ENCODE measurements around the gene KATNIP.

The KATNIP gene

DNA sequence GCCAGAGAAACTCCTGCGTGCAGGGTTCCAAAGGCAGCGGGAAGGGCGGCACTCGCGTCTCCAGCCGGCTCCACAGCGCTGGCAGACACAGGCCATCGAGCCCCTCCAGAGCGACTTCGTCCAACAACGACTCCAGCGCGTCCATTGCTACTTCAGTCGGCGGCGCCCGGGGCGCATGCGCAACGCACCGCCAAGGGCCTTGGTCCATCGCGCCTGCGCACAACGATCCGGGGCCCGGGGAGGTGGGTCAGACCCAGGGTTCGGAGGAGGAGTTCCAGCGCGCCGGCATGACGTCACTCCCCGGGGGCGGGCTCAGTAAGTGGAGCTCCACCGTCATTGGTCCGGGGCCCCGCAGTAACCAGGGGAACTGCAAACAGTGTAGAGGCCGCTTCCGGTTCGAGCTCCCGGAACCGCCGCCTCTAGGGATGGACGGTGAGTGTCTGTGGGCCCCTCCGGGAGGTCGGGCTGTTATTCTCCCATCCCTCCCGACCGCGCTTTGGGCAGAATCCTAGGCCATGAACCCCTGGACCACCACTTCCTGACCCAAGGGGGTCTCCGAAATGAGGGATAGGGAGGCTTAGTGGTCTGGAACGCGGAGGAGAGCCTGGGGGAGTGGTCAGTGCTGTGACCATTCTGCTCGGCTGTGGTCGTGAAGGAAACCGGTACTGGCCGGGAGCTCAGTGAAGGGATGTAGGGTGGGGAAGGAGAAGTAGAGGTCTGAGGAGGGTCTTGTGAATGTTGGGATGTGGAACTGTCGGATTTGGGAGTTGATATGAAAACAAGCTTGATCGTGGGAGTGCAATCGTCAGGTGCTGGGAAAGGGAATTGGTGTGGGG, at the start of gene KATNIP, which contains the start of gene GTF3C1:
KATNIP (plus strand) TSS at position 399 of the 836 bp plus-strand sequence; CDS start at position 426, 27 bp downstream.
GTF3C1 (minus strand) TSS at position 168 of the 836 bp plus-strand sequence; CDS start at position 145, 23 bp downstream.
- peak; percentile 100 for DNase-seq (ENCODE audit: low read depth in 4 of 4, low spot score in 1 of 4)

- no peak for DNase-seq (ENCODE audit: low read depth in 4 of 4, low spot score in 1 of 4)
Measured at GRCh38 chr16:27500801-27501200, 49.1 kb upstream of the KATNIP start.

- no peak for DNase-seq (ENCODE audit: low read depth in 4 of 4, low spot score in 1 of 4)
Measured at GRCh38 chr16:27503662-27504061, 46.3 kb upstream of the KATNIP start.

DNA sequence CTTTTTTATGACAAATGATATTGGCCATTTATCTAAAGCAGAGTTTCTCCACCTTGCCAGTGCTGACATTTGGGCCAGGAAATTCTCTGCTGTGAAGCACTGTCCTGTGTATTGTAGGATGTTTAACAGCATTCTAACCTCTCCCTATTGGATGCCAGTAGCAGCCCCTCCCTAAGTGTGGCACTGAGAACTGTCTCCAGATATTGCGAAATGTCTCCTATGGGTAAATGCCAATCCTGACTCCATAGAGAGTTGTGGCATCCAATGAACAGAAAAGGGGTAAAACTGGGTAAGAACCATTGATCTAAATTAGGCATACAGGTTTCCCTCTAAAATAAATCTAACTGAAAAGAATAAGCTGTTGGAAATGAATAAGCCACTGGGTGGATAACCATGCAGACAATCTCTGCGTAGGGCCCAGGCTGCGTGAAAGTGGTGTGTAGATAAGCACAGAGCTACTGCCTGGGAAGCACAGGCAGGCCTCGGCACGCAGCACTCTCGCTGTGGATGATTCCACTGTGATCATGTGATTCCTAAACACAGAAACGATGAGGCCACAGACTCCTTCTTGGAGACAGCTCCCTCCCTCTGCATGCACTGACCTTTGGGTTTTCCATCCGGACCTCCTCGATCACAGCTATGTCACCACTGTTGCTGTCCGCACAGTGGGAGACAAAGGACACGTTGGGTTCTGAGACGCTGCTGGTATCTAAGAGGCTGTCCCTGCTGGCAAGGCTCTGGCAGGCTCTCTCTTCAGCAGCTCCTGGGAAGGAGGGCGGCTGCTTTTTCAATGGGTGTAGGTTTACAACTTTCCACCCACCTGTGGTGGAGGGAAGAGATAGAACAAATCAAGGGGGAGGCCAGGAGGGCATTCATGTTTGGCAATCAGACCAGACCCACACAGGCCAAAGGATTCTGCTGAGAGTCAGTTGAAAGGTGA, 44.4 kb upstream of the KATNIP start:
- no peak for DNase-seq (ENCODE audit: low read depth in 4 of 4, low spot score in 1 of 4)

DNA sequence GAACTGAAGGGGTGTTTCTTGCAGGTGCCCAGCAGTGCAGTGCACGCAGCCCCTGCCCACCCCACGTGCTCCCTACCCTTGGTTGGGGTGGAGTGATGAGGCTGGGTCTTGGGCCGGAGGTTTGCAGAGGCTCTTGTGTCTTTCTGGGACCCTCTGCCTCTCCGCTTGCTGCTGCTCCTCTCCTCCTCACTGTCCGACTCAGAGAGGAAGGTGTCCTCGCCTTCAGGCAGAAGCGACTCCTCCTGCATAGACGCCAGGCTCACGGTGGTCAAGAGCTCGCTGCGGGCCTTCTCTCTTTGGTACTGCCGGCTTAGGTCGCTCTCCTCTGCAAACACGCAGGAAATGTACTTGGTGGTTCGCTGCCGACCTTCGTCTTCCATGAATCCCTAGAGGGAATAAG, 43.2 kb upstream of the KATNIP start:
- no peak for DNase-seq (ENCODE audit: low read depth in 4 of 4, low spot score in 1 of 4)

- DNase-seq (ENCODE audit: low read depth in 4 of 4, low spot score in 1 of 4) = no peak
Measured at GRCh38 chr16:27508476-27508875, 41.5 kb upstream of the KATNIP start.

GRCh38 chr16:27511657-27512448, 38.1 kb upstream of the KATNIP start:
- DNase-seq (ENCODE audit: low read depth in 4 of 4, low spot score in 1 of 4) = no peak

DNA sequence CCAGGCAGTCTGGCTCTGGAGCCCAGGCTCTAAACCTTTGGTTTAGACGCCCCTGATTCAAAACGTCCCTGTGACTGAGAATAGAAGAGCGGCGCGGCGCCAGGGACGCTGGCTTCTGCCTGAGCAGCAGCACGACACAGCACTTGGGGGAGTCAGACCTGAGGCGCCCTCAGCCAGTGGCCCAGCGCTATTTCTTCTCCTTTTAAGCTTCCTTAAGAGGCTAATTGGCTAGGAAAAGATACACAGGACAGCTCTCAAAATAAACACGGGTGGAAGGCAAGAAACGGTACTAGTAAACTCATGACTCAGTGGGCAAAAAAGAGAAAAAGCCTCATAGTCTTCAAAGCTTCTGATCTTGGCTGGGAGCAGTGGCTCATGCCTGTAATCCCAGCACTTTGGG, 35.1 kb upstream of the KATNIP start:
- DNase-seq (ENCODE audit: low read depth in 4 of 4, low spot score in 1 of 4) = no peak

DNA sequence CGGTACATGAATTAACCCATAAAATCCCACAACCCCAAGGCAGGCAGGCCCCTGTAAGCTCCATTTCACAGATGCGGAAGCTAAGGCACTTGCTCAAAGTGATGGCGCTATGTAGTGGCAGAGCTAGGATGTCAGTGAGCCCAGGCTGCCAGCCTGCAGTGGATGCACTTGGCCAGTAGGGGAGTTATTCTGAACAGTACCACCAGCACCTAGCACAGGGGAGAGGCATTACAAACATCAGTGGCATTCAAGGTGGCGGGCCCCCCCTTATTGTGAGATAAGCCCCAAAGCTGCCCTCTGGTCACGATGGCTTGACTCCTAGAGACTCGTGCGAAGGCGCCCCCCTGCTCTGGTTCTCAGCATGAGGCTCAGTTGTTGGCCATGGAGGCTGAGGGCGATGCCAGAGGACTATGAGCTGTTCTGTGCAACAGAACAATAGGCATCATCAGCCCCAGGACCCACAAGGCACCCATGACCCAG, 34.0 kb upstream of the KATNIP start:
- peak in 3 of 4 experiments; percentile 1 to 4 (median 1) for DNase-seq (ENCODE audit: low read depth in 4 of 4, low spot score in 1 of 4)

DNA sequence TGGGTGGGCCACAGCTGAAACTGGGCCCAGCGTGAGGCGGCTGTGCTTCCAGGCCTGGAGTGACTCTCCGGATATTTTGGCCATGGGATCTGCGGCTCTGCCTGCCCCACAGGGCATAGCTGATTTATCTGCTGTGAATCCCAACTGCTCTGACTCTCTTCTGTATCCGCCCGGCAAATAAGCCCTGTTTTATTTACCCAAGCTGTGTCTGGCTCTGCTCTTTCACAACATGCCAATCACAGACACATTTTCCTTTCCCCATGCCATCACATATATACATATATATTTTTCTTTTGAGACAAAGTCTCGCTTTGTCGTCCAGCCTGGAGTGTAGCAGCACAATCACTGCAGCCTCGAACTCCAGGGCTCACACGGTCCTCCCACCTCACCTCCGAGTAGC, 33.6 kb upstream of the KATNIP start:
- no peak for DNase-seq (ENCODE audit: low read depth in 4 of 4, low spot score in 1 of 4)

GRCh38 chr16:27517664-27518063, 32.3 kb upstream of the KATNIP start:
- DNase-seq (ENCODE audit: low read depth in 4 of 4, low spot score in 1 of 4) = no peak

DNA sequence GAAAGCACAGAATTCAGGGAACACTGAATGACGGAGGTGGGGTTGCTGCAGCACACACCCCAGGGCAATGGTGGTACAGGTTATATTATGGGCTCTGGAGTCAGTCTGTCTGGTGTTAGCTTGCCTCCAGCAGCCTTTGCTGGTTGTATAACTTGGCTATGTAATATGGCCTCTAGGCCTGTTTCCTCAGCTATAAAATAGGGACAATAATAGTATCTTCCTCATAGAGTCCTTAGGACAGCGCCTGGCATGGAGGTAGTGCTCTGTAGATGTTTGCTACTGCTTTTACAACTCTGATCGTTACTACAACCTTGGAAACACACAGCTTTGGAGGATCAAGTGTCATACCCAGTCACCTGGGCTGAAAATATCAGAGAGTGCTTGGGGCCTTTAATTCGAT, 31.7 kb upstream of the KATNIP start:
- DNase-seq (ENCODE audit: low read depth in 4 of 4, low spot score in 1 of 4) = no peak

DNA sequence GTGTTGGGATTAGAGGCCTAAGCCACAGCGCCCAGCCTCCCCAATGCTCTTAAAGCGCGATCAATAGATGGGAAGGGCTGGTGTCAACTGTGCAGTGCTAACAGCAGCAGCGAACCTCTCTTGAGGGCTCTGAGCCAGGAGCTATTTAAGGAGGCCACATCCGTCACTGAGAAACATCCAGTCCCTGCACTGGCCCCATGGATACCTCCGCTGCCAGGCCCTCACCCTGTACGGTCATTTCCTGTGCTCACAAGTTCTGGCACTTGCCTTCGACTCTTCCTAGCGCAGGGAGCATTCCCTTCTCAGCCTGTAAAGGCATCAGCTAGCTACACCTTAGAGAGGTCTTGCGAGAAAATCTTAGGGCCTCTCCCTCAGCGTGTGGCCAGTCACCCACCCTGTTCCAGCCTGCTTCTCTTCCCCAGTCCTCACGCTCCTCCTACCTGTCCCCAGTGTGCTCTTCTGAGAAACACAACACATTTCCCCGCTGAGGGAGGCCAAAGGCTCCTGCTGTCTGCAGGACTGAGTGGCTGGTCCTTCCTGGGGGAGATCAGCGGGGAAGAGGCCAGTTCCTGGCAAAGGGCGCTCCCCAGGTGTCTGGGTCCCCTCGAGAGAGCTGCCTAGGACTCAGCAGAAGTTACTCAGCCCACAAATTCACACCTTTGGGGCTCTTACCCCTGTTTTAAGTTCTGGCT, 28.8 kb upstream of the KATNIP start:
- DNase-seq (ENCODE audit: low read depth in 4 of 4, low spot score in 1 of 4) = no peak

GRCh38 chr16:27522173-27522707, 27.7 kb upstream of the KATNIP start:
- DNase-seq (ENCODE audit: low read depth in 4 of 4, low spot score in 1 of 4) = no peak

- no peak for DNase-seq (ENCODE audit: low read depth in 4 of 4, low spot score in 1 of 4)
Measured at GRCh38 chr16:27526180-27526579, 23.8 kb upstream of the KATNIP start.

GRCh38 chr16:27528294-27528693, 21.6 kb upstream of the KATNIP start:
- no peak for DNase-seq (ENCODE audit: low read depth in 4 of 4, low spot score in 1 of 4)

- no peak for DNase-seq (ENCODE audit: low read depth in 4 of 4, low spot score in 1 of 4)
Measured at GRCh38 chr16:27529962-27530361, 20.0 kb upstream of the KATNIP start.

DNA sequence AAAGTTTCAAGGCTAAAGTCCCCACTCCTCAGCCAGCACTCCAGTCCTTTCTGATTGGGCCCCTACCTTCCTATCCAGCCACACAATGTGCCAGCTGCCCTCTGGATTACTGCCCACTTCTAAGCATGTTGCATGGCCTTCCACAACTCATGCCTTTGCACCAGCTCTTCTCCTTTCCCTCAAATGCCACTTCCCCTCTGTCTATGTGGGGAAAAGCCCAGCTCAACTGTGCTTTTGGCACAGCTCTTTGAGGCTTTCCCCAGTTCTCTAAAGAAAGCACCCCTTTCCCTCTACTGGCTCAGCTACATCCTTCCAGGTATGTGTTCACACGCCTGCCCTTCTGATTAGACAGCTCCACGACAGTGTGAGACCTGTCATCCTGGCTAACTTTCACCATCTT, 18.8 kb upstream of the KATNIP start:
- no peak for DNase-seq (ENCODE audit: low read depth in 4 of 4, low spot score in 1 of 4)

DNA sequence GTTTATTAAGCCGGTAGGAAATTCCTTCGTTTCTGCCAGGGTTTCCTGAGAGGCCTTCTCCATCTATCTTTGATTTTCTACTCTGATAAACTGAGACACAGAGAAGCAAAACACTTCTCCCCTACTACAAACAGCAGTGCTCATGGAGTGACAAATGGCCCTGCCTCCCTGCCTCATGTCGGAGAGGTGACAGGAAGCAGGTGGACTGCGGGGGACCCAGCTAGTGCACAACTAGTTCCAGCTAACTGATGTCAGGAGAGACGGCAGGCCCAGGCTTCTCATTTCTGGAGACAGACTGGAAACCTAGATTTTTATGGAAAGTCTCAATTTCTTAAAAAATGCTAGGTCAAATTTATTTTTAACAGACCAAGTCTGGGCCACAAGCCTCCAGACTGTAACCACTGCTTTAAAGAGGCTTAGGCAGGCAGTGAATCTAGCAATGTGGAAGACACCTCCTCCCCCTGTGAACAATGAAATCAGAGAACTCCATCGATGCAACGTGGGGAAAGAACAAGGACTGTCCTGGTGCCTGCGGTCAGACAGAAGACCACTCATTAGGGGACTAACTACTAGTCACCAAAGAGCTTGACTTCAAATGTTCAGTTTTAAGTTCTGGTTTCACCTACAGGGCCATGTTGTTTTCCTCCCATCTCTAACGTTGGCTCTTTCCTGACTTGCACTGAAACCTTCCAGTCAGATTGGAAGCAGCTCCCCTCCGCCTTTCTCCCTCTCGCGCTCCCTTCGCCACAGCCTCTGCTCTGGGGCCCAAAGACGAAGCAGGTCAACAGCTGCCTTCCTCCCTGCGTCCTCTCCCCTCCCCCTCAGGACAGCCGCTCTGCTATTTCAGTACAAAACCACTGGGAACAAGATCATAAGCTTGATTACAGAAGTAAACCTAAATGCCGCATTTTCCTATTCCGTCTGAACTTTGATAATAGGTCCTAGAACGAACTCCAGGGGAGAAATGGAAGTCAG, 17.8 kb upstream of the KATNIP start:
- DNase-seq (ENCODE audit: low read depth in 4 of 4, low spot score in 1 of 4) = no peak
